ENCODE data around the gene ENO2.
"Not testable (repeated sequence)": the region's sequence is repeated elsewhere in the genome, so short reads cannot be mapped to it uniquely, and the experiment has no call there.

GRCh38 chr12:6892683-6893082 is 21.7 kb upstream of the ENO2 start:
- not testable (repeated sequence) for TF ChIP-seq CTCF (IDR thresholded peaks at IDR 0.05); SIN3A (IDR thresholded peaks at IDR 0.05; ENCODE audit: borderline replicate concordance, insufficient read depth, low read depth, low read length)
